ENCODE measurements around the gene OR5K2. TPM values are rescaled to one million over a fixed set of nuclear protein-coding genes. Genes with fewer than 3 reads are reported as not detected.
A peak's percentile ranks its signal among the peaks of the same experiment; 100 is the strongest.

OR5K2 gene
- total RNA-seq, 2 experiments from 2014 or later, result not detected

DNA sequence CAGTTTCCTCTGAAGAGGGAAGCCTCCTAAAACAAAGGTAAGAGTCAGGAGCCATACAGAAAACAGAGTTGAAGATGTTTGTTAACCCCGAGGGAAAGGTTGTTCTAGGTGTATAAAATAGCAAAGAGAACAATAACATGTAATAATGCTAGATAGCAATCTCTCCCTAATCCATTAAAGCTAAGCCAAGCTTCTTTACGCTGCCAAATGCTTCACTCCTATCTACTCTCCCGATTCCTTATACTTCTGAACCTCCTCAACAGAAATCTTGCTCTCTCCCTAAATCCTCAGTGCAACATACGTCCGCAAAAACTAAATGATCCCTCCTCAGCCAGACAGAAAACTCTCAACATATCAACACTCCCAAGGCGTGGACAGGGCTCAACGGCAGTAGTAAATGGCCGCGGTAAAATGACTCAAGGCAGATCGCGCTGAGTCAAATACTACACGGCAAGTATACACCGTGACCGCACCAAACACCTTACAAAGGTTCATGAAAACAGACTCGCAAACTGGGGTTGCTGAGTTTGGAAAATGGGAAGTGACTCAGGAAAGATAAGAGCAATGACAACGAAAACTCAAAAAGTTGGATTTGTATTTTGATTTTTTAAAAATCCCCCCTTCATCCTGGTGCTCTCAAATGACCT lies 24.5 kb downstream of the OR5K2 start:
- BruUV-seq (replicated peaks), result TSS peak; percentile 69
- Histone ChIP-seq H3K36me3 (ENCODE audit: insufficient read depth, low read length) (peaks cover 42% of the 10 kb centered on the region), H3K4me1 (ENCODE audit: insufficient read depth, low read length, poor library complexity, severe bottlenecking) (peaks cover 29% of the 10 kb centered on the region), H3K27ac (ENCODE audit: low read depth, low read length, poor library complexity, severe bottlenecking) (peak overlapping the region; percentile 17), H3K9me3 (ENCODE audit: low read length) (no peaks in the 10 kb centered on the region), H4K20me1 (ENCODE audit: insufficient read depth, low read length) (peaks cover 14% of the 10 kb centered on the region; the same call in 1 of the 2 replicates), H3K4me2 (ENCODE audit: low read length) (peak overlapping the region; percentile 97), H3K9me2 (ENCODE audit: insufficient read depth, low read length) (no peaks in the 10 kb centered on the region), H3K4me3 (ENCODE audit: low read depth, low read length, poor library complexity, severe bottlenecking) (peak overlapping the region; percentile 83), H3K79me2 (ENCODE audit: insufficient read depth, low read depth, low read length) (peaks cover 44% of the 10 kb centered on the region), H2AFZ (ENCODE audit: low read length) (peak overlapping the region; percentile 38; the same call in 1 of the 2 replicates)
- TF ChIP-seq, protein P1, sequence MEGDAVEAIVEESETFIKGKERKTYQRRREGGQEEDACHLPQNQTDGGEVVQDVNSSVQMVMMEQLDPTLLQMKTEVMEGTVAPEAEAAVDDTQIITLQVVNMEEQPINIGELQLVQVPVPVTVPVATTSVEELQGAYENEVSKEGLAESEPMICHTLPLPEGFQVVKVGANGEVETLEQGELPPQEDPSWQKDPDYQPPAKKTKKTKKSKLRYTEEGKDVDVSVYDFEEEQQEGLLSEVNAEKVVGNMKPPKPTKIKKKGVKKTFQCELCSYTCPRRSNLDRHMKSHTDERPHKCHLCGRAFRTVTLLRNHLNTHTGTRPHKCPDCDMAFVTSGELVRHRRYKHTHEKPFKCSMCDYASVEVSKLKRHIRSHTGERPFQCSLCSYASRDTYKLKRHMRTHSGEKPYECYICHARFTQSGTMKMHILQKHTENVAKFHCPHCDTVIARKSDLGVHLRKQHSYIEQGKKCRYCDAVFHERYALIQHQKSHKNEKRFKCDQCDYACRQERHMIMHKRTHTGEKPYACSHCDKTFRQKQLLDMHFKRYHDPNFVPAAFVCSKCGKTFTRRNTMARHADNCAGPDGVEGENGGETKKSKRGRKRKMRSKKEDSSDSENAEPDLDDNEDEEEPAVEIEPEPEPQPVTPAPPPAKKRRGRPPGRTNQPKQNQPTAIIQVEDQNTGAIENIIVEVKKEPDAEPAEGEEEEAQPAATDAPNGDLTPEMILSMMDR (conservative IDR thresholded peaks at IDR 0.05; ENCODE audit: low read length), result no peak
- no peak for TF ChIP-seq EZH2phosphoT487 (IDR thresholded peaks at IDR 0.05; ENCODE audit: borderline replicate concordance, low read depth, low read length)
- POLR2A ChIA-PET, result interaction anchor here (0.6 to 2.1 kb wide), 10 partner anchors 8 to 377 kb away, joined by 3 to 30 read pairs (median 4); partner anchors contain the start of gene GPR15
- intact Hi-C loops (cut with micrococcal nuclease; ENCODE audit: unreplicated experiment), result loop anchor here (2.0 kb wide), 2 partner anchors 41 to 51 kb away; no protein-coding TSS in a partner anchor
- CTCF ChIA-PET (ENCODE audit: unreplicated experiment), result interaction anchor here (0.5 to 1.8 kb wide), 3 partner anchors 11 to 171 kb away, joined by 3 to 5 read pairs (median 3); no protein-coding TSS in a partner anchor
- DNase-seq (ENCODE audit: low spot score), result peak; percentile 55

DNA sequence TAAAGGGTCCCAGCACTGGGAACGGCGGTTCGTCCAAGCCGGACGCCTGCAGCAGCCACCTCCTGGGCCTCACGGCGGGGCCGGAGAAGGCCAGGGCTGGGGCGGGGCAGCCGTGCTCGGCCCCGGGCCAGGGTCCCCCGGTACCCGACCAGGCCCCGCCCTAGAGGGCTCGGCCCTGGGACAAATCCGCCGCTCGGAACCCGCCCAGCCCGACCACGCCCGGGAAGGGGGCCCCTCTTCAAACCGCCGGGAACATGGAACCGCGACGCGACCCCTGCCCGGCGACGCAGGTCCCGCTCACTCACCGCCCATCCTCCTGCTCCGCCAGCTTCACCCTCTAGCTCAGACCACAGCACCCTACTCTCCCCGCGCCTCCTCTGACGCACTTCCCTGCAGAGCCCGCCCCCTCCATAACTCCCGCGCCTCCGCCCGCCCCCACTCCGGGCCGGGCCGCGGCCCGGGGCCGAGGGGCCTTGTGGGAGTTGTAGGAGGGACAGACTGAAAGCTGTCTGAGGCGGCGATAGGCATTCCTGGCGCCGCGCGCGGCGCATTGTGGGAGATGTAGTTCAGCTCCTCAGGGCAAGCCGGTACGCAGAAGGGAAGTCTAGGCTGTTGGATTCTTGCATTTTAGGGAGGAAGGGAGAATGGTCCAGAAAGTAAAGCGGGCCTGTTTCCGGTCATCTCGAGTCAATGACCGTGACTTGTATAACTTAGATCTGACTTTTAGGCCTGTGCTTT lies 25.2 kb downstream of the OR5K2 start, which contains the start of gene CLDND1:
Gene CLDND1 (minus strand): TSS at position 359 of the 738 bp plus-strand sequence. CDS start 1,478 bp downstream, outside the sequence.
- H3K9me2 ChIP-seq (ENCODE audit: insufficient read depth, low read length), result no peaks in the 10 kb centered on the region
- peaks cover 14% of the 10 kb centered on the region; the same call in 1 of the 2 replicates for H4K20me1 ChIP-seq (ENCODE audit: insufficient read depth, low read length)
- no TSS peak for BruUV-seq (replicated peaks)
- ChIA-PET CTCF (ENCODE audit: unreplicated experiment) (interaction anchor here (0.6 to 1.8 kb wide), 2 partner anchors 10 to 41 kb away, joined by 3 to 5 read pairs; no protein-coding TSS in a partner anchor), POLR2A (interaction anchor here (0.6 to 2.1 kb wide), 8 partner anchors 11 to 41 kb away, joined by 3 to 30 read pairs (median 6); partner anchors contain the start of gene GPR15)
- no peaks in the 10 kb centered on the region for H3K9me3 ChIP-seq (ENCODE audit: low read length)
- peak; percentile 96 for DNase-seq (ENCODE audit: low spot score)
- H2AFZ ChIP-seq (ENCODE audit: low read length), result peak within 1 kb of the TSS; percentile 97
- peaks cover 29% of the 10 kb centered on the region for H3K4me1 ChIP-seq (ENCODE audit: insufficient read depth, low read length, poor library complexity, severe bottlenecking)
- peaks cover 44% of the 10 kb centered on the region for H3K79me2 ChIP-seq (ENCODE audit: insufficient read depth, low read depth, low read length)
- H3K4me3 ChIP-seq (ENCODE audit: low read depth, low read length, poor library complexity, severe bottlenecking), result peak within 1 kb of the TSS; percentile 83
- TF ChIP-seq, protein P1 (conservative IDR thresholded peaks at IDR 0.05; ENCODE audit: low read length), result no peak
- no peak for TF ChIP-seq EZH2phosphoT487 (IDR thresholded peaks at IDR 0.05; ENCODE audit: borderline replicate concordance, low read depth, low read length)
- intact Hi-C loops (cut with micrococcal nuclease; ENCODE audit: unreplicated experiment), result loop anchor here (2.0 kb wide), 2 partner anchors 40 to 50 kb away; no protein-coding TSS in a partner anchor
- peaks cover 37% of the 10 kb centered on the region for H3K36me3 ChIP-seq (ENCODE audit: insufficient read depth, low read length)
- H3K27ac ChIP-seq (ENCODE audit: low read depth, low read length, poor library complexity, severe bottlenecking), result peak within 1 kb of the TSS; percentile 17
- H3K4me2 ChIP-seq (ENCODE audit: low read length), result peak within 1 kb of the TSS; percentile 97

All from OCI-LY7 (cell line).